WTC11 (cell line): Measurements from ENCODE around the gene CATSPER1. TPM values are rescaled to one million over a fixed set of nuclear protein-coding genes. Genes with fewer than 3 reads are reported as not detected.

Experiments used
- ATAC-seq: fragments of 200-7000 bp; cut with Tn5 transposase; 2 replicates; pipeline ENCODE4 v1.10.0; 2021; ENCODE audit warnings: mild to moderate bottlenecking, moderate library complexity
- CTCF ChIA-PET: fragments of 300-600 bp; sonication (Branson Sonifier 250); formaldehyde crosslinking; loops from one replicate; lab custom pipeline; 2021; ENCODE audit warnings: antibody characterized with exemption; lab: Charles Lee
- POLR2A ChIA-PET: fragments of 350-600 bp; sonication (Branson Sonifier 250); formaldehyde crosslinking; loops from one replicate; lab custom pipeline; 2021; ENCODE audit warnings: antibody characterized with exemption; lab: Charles Lee
- DNase-seq: peaks from one replicate; pipeline ENCODE4 v3.0.0; 2021; ENCODE audit warnings: low spot score
- H3K27ac Mint-ChIP-seq: 2 replicates; pipeline ENCODE4 v1.8.0; 2021; ENCODE audit warnings: mixed read lengths
- H3K27me3 Mint-ChIP-seq: 2 replicates; pipeline ENCODE4 v1.8.0; 2021; ENCODE audit warnings: low read depth, mild to moderate bottlenecking, moderate library complexity, mixed read lengths
- H3K36me3 Mint-ChIP-seq: 2 replicates; pipeline ENCODE4 v1.8.0; 2021; ENCODE audit warnings: mixed read lengths
- H3K4me1 Mint-ChIP-seq: 2 replicates; pipeline ENCODE4 v1.8.0; 2022; ENCODE audit warnings: mixed read lengths
- H3K4me3 Mint-ChIP-seq: 2 replicates; pipeline ENCODE4 v1.8.0; 2021; ENCODE audit warnings: mild to moderate bottlenecking, moderate library complexity, mixed read lengths
- H3K9me3 Mint-ChIP-seq: 2 replicates; pipeline ENCODE4 v1.8.0; 2021; ENCODE audit warnings: mixed read lengths
- ATF2 ChIP-seq: sonication (generic); formaldehyde crosslinking; IDR thresholded peaks from 2 replicates; pipeline ENCODE4 v1.8.1; 2022; ENCODE audit warnings: low read depth, missing genetic modification reagents, borderline replicate concordance
- ATF6 ChIP-seq: sonication (generic); formaldehyde crosslinking; IDR thresholded peaks from 2 replicates; pipeline ENCODE4 v1.8.1; 2023; ENCODE audit warnings: mild to moderate bottlenecking, missing genetic modification reagents
- CREB1 ChIP-seq: sonication (generic); formaldehyde crosslinking; IDR thresholded peaks from 2 replicates; pipeline ENCODE4 v1.8.0; 2023; ENCODE audit warnings: mild to moderate bottlenecking, missing genetic modification reagents
- CREM ChIP-seq: sonication (generic); formaldehyde crosslinking; IDR thresholded peaks from 2 replicates; pipeline ENCODE4 v1.8.1; 2022; ENCODE audit warnings: mild to moderate bottlenecking, missing genetic modification reagents, moderate library complexity
- E2F4 ChIP-seq: sonication (generic); formaldehyde crosslinking; IDR thresholded peaks from 2 replicates; pipeline ENCODE4 v1.8.1; 2022; ENCODE audit warnings: low read depth, mild to moderate bottlenecking, moderate library complexity, missing genetic modification reagents, borderline replicate concordance
- FOXK1 ChIP-seq: sonication (generic); formaldehyde crosslinking; IDR thresholded peaks from 2 replicates; pipeline ENCODE4 v1.8.0; 2022; ENCODE audit warnings: mild to moderate bottlenecking, moderate library complexity, missing genetic modification reagents
- GRHL2 ChIP-seq: fragments of 250-450 bp; sonication (Bioruptor Pico); IDR thresholded peaks from 2 replicates; pipeline ENCODE4 v1.8.0; 2022; ENCODE audit warnings: mild to moderate bottlenecking, moderate library complexity; ENCODE audit not compliant: insufficient replicate concordance, severe bottlenecking
- IRF1 ChIP-seq: sonication (generic); formaldehyde crosslinking; IDR thresholded peaks from 2 replicates; pipeline ENCODE4 v1.8.0; 2023; ENCODE audit warnings: missing genetic modification reagents
- KAT7 ChIP-seq: sonication (generic); formaldehyde crosslinking; IDR thresholded peaks from 2 replicates; pipeline ENCODE4 v1.8.1; 2023; ENCODE audit warnings: missing genetic modification reagents, mild to moderate bottlenecking, borderline replicate concordance
- ZNF121 ChIP-seq: sonication (generic); formaldehyde crosslinking; IDR thresholded peaks from 2 replicates; pipeline ENCODE4 v1.8.0; 2023; ENCODE audit warnings: missing genetic modification reagents
- ZNF425 ChIP-seq: fragments of 250-450 bp; sonication (Bioruptor Pico); conservative IDR thresholded peaks from 2 replicates; pipeline ENCODE4 v1.9.0; 2021; ENCODE audit warnings: mild to moderate bottlenecking
- ZNF512 ChIP-seq: sonication (generic); formaldehyde crosslinking; IDR thresholded peaks from 2 replicates; pipeline ENCODE4 v1.8.1; 2022; ENCODE audit warnings: missing genetic modification reagents, borderline replicate concordance
- total RNA-seq: library from RNA; stranded (reverse); gene quantifications from 3 replicates; pipeline ENCODE4 v1.2.3, GENCODE V29; 2021

Gene CATSPER1
- total RNA-seq, 1 experiment from 2014 or later: not detected

GRCh38 chr11:66008468-66009101, 17.7 kb downstream of the CATSPER1 start:
- DNase-seq: no peak
- H3K4me1 Mint-ChIP-seq: peaks cover 8% of the 10 kb centered on the region
- no peak for ATAC-seq
- no peak for TF ChIP-seq ATF2 (CRISPR knock-in tag)
- TF ChIP-seq GRHL2: no peak
- no peak for TF ChIP-seq CREB1
- TF ChIP-seq ATF6: no peak
- TF ChIP-seq CREM (CRISPR knock-in tag): no peak
- TF ChIP-seq ZNF121: no peak
- peaks cover 8% of the 10 kb centered on the region for H3K36me3 Mint-ChIP-seq
- H3K9me3 Mint-ChIP-seq: no peaks in the 10 kb centered on the region
- ChIA-PET CTCF (interaction anchor here (0.7 to 2.7 kb wide), 8 partner anchors 14 to 274 kb away, joined by 3 to 12 read pairs (median 3); no protein-coding TSS in a partner anchor), POLR2A (interaction anchor here (1.2 kb wide), 1 partner anchor 43 kb away, joined by 3 read pairs; no protein-coding TSS in a partner anchor)
- no peak overlapping the region for H3K4me3 Mint-ChIP-seq
- H3K27me3 Mint-ChIP-seq: peaks cover 22% of the 10 kb centered on the region
- H3K27ac Mint-ChIP-seq: no peak overlapping the region

- DNase-seq (no peak), ATAC-seq (no peak)
- Mint-ChIP-seq H3K4me3 (no peak overlapping the region), H3K36me3 (peaks cover 10% of the 10 kb centered on the region), H3K27me3 (peaks cover 22% of the 10 kb centered on the region), H3K9me3 (no peaks in the 10 kb centered on the region), H3K4me1 (peaks cover 13% of the 10 kb centered on the region), H3K27ac (no peak overlapping the region)
- TF ChIP-seq ZNF425 (no peak), FOXK1 (CRISPR knock-in tag) (no peak), E2F4 (no peak), IRF1 (CRISPR knock-in tag) (no peak), KAT7 (CRISPR knock-in tag) (no peak), ZNF512 (CRISPR knock-in tag) (no peak)
- ChIA-PET CTCF (interaction anchor here (0.8 to 2.7 kb wide), 7 partner anchors 14 to 275 kb away, joined by 3 to 12 read pairs (median 4); no protein-coding TSS in a partner anchor), POLR2A (interaction anchor here (0.6 to 1.2 kb wide), 2 partner anchors 22 to 43 kb away, joined by 3 read pairs; no protein-coding TSS in a partner anchor)
Observed at GRCh38 chr11:66008095-66008467, 18.2 kb downstream of the CATSPER1 start.
